ENCODE results near the gene TFAP2A. TPM values are rescaled to one million over a fixed set of nuclear protein-coding genes. Genes with fewer than 3 reads are reported as not detected.

TFAP2A gene
- total RNA-seq, 1 donor from 2014 or later = 0.21 TPM

DNA sequence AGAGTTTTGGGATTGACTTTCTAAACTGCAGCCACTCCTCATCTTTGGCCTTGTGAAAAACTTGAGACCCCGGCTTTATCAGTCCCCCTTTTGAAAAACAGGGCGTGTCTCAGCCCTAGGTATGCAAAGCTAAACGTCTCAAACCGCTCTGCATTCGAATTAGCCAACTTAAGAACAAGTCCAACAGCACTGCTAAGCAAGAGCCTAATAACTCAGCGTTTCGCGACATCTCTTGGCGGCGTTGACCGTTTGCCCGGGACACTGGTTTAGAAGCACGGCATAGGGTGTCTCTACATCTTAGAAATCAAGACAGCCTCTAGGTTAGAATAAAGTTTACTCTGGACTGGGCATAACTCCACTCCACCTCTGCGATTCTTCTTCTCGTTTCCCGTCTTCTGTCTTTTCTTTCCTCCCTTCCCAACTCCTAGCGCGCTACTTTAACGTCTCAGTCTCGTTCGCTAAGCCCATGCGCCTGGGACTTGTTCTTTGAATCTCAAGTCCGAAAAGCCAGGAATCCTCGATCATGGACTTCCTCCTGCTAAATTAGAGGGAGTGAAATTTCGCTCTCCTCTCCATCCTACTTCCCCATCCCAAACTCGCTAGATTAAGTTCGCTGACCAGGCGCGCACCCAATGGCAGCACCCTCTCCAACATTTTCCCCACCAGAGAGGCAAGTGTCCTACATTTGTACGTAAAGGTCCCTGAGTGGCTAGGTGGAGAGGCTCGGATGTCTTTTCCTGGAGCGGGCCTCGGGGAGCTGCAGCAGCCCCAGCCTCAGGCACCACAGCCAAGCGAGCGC is 10.5 kb upstream of the TFAP2A start:
- peaks cover 0 to 9% of the 10 kb centered on the region in 2 donors for H3K4me1 ChIP-seq
- TF ChIP-seq, protein P1, sequence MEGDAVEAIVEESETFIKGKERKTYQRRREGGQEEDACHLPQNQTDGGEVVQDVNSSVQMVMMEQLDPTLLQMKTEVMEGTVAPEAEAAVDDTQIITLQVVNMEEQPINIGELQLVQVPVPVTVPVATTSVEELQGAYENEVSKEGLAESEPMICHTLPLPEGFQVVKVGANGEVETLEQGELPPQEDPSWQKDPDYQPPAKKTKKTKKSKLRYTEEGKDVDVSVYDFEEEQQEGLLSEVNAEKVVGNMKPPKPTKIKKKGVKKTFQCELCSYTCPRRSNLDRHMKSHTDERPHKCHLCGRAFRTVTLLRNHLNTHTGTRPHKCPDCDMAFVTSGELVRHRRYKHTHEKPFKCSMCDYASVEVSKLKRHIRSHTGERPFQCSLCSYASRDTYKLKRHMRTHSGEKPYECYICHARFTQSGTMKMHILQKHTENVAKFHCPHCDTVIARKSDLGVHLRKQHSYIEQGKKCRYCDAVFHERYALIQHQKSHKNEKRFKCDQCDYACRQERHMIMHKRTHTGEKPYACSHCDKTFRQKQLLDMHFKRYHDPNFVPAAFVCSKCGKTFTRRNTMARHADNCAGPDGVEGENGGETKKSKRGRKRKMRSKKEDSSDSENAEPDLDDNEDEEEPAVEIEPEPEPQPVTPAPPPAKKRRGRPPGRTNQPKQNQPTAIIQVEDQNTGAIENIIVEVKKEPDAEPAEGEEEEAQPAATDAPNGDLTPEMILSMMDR (IDR thresholded peaks at IDR 0.05) = no peak
- H3K36me3 ChIP-seq = no peaks in the 10 kb centered on the region
- DNase-seq (ENCODE audit: low spot score in 2 of 2) = no peak
- no peak overlapping the region for H3K27ac ChIP-seq
- H3K4me3 ChIP-seq = peak overlapping the region; percentile 55 to 64
- H3K9me3 ChIP-seq = no peaks in the 10 kb centered on the region
- intact Hi-C loops (cut with DNase I) = no loop called here
- H3K27me3 ChIP-seq = peaks cover 18% of the 10 kb centered on the region

DNA sequence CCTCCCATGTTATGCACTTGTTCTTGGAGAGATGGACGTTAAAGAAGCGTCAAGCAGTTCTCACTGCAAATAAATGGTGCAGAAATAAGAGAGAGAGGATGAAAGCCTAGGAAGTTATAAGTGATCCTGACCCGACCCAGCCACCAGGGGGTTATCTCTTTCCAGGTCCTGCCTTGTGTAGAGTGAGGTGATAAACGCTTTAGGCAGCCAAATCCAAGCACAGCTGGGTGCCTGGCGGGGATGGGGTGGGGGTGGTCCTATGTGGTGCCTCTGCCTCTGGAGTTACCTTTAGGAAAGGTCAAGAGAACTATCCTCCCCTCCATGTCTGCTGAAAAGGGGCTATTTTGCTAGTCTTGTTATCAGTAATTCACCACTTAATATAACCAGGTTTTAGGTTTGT is 9.2 kb upstream of the TFAP2A start:
- TF ChIP-seq, protein P1 (IDR thresholded peaks at IDR 0.05) = no peak
- no peaks in the 10 kb centered on the region for H3K9me3 ChIP-seq
- no peak overlapping the region for H3K4me3 ChIP-seq
- peaks cover 0 to 9% of the 10 kb centered on the region in 2 donors for H3K4me1 ChIP-seq
- no peak overlapping the region for H3K27ac ChIP-seq
- H3K36me3 ChIP-seq = no peaks in the 10 kb centered on the region
- H3K27me3 ChIP-seq = peaks cover 28% of the 10 kb centered on the region
- intact Hi-C loops (cut with DNase I) = no loop called here
- no peak for DNase-seq (ENCODE audit: low spot score in 2 of 2)

DNA sequence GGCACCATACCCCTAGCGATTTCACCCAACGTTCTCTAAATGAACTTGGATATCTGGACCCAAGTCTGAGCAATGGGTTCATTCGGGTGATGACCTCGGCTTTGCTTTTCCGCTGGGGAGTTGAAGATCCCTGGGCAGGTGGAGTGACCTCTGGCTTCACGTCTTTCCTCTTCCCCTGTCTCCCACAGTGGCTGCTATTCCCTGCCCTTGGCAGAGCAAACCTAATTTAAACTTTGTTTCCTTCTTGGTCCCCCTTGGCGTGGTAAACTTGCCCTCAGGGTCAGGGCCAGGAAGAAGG is 7.8 kb upstream of the TFAP2A start:
- intact Hi-C loops (cut with DNase I) = no loop called here
- TF ChIP-seq, protein P1 (IDR thresholded peaks at IDR 0.05) = no peak
- Histone ChIP-seq H3K4me3 (no peak overlapping the region), H3K36me3 (no peaks in the 10 kb centered on the region), H3K27ac (no peak overlapping the region), H3K9me3 (no peaks in the 10 kb centered on the region), H3K4me1 (peaks cover 0 to 9% of the 10 kb centered on the region in 2 donors), H3K27me3 (peaks cover 38% of the 10 kb centered on the region)
- DNase-seq (ENCODE audit: low spot score in 2 of 2) = no peak

DNA sequence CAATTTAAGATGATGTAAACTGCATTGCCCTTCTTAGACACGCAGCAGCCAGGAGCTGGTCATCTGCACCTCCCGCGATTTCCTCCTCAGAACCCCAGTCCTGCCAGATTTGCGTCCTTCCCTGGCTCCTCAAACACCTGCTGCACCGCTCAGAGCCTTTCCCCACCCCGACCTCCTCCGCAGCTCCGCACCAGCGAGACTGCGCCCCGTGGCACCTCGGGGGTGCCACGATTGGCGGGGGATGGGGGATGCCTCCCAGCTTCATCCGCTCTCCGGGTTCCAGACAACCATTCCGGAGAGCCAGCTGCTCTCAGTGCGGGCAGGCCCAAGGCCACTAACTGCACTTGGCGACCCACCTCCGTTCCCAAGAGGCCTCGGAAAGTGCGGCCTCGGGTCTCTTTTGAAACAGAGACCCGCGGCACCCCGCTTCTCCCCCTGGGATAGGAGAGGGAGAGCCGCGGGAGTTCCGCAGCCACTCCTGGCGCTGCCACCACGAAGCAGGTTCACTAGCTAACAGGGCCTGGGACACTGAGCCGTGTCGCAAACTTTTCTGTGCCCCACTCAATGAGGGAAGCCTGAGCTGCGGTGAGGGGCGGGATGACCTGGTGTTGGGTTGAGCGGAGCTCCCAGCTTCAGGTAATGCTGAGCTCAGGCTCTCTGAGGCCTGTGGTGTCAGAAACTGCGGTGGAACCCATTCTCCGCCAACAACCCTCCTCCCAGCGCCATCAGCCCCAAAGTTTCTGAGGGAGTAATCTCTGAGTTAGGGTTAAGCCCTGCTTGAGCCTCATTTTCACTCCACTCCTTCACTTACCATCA is 7.3 kb upstream of the TFAP2A start:
- H3K4me1 ChIP-seq = peaks cover 0 to 9% of the 10 kb centered on the region in 2 donors
- no peaks in the 10 kb centered on the region for H3K9me3 ChIP-seq
- H3K4me3 ChIP-seq = no peak overlapping the region
- H3K27me3 ChIP-seq = peaks cover 41% of the 10 kb centered on the region
- TF ChIP-seq, protein P1 (IDR thresholded peaks at IDR 0.05) = no peak
- intact Hi-C loops (cut with DNase I) = no loop called here
- DNase-seq (ENCODE audit: low spot score in 2 of 2) = no peak
- H3K36me3 ChIP-seq = no peaks in the 10 kb centered on the region
- no peak overlapping the region for H3K27ac ChIP-seq

DNA sequence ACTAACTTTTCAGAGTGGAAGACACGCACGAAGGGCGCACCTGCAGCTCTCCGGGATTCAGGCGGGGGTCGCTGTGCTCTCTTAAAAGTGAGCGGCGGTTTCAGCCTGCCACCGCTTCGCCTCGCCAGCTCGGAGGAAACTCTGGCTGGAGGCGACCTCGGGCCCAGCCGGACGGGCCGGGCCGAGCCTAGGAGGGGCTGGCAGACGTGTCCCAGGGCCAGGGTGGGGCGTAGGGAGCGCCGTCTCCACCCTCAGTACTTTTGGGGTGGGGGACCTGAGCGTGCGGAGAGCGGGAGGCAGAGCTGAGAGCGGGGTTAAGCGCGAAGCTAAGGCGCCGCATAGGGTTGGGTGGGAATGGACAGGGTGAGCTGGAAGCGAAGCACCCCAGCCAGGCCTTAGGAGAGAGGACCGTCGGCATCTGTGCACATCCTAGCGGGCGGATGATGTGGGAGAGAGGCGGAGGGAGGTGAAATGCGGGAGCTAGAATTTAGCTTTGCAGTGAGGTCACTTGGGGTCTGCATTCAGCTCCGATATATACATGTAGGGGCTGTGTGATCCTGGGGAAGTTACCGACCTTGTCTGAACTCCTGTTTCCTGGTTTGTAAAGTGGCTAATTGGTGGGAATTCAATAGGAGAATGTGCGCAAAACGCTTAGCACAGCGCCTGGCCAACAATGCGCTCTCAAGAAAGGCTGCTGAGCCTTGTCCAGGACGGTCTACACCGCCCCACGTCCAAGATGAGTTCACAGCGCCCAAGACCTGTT is 6.5 kb upstream of the TFAP2A start:
- Histone ChIP-seq H3K27me3 (peaks cover 49% of the 10 kb centered on the region), H3K4me3 (no peak overlapping the region), H3K9me3 (no peaks in the 10 kb centered on the region), H3K27ac (no peak overlapping the region), H3K4me1 (peaks cover 0 to 8% of the 10 kb centered on the region in 2 donors), H3K36me3 (no peaks in the 10 kb centered on the region)
- no peak for DNase-seq (ENCODE audit: low spot score in 2 of 2)
- intact Hi-C loops (cut with DNase I) = no loop called here
- TF ChIP-seq, protein P1 (IDR thresholded peaks at IDR 0.05) = no peak
